Measurements from ENCODE around the gene NT5C3A.
"Not testable (repeated sequence)": the region's sequence is repeated elsewhere in the genome, so short reads cannot be mapped to it uniquely, and the experiment has no call there.

Gene NT5C3A

GRCh38 chr7:33062023-33062781, at the start of gene NT5C3A:
TSS of gene NT5C3A (minus strand) at chr7:33062776. CDS start at chr7:33062705, 71 bp downstream.
- DNase-seq (ENCODE audit: low spot score), result no peak

GRCh38 chr7:33111614-33112013, 49.0 kb upstream of the NT5C3A start:
- DNase-seq (ENCODE audit: low spot score), result no peak

- no peak for DNase-seq (ENCODE audit: low spot score)
Measured at GRCh38 chr7:33109758-33110238, 47.2 kb upstream of the NT5C3A start.

GRCh38 chr7:33109005-33109757, 46.6 kb upstream of the NT5C3A start, which contains the start of gene RP9:
TSS of gene RP9 (minus strand) at chr7:33109404. CDS start at chr7:33109372, 32 bp downstream.
- peak; percentile 88 for DNase-seq (ENCODE audit: low spot score)

GRCh38 chr7:33108554-33109004, 46.0 kb upstream of the NT5C3A start:
- no peak for DNase-seq (ENCODE audit: low spot score)

- no peak for DNase-seq (ENCODE audit: low spot score)
Measured at GRCh38 chr7:33107136-33108066, 44.8 kb upstream of the NT5C3A start.

GRCh38 chr7:33101906-33102305, 39.3 kb upstream of the NT5C3A start:
- DNase-seq (ENCODE audit: low spot score), result no peak

- no peak for DNase-seq (ENCODE audit: low spot score)
Measured at GRCh38 chr7:33100770-33101169, 38.2 kb upstream of the NT5C3A start.

- DNase-seq (ENCODE audit: low spot score), result no peak
Measured at GRCh38 chr7:33099154-33099940, 36.8 kb upstream of the NT5C3A start.

GRCh38 chr7:33094745-33095275, 32.2 kb upstream of the NT5C3A start:
- not testable (repeated sequence) for DNase-seq (ENCODE audit: low spot score)

GRCh38 chr7:33093266-33093665, 30.7 kb upstream of the NT5C3A start:
- DNase-seq (ENCODE audit: low spot score), result no peak

GRCh38 chr7:33091641-33092191, 29.1 kb upstream of the NT5C3A start:
- DNase-seq (ENCODE audit: low spot score), result no peak

- DNase-seq (ENCODE audit: low spot score), result no peak
Measured at GRCh38 chr7:33091111-33091531, 28.5 kb upstream of the NT5C3A start.

- DNase-seq (ENCODE audit: low spot score), result no peak
Measured at GRCh38 chr7:33089142-33089541, 26.6 kb upstream of the NT5C3A start.

GRCh38 chr7:33087858-33088257, 25.3 kb upstream of the NT5C3A start:
- DNase-seq (ENCODE audit: low spot score), result no peak

GRCh38 chr7:33087356-33087755, 24.8 kb upstream of the NT5C3A start:
- no peak for DNase-seq (ENCODE audit: low spot score)

GRCh38 chr7:33079763-33080690, 17.5 kb upstream of the NT5C3A start:
- DNase-seq (ENCODE audit: low spot score), result no peak

GRCh38 chr7:33079096-33079495, 16.5 kb upstream of the NT5C3A start:
- no peak for DNase-seq (ENCODE audit: low spot score)

GRCh38 chr7:33076737-33077136, 14.2 kb upstream of the NT5C3A start:
- no peak for DNase-seq (ENCODE audit: low spot score)
